Breast epithelium (tissue), 3 donors: Measurements from ENCODE around the gene POTEH.
"Not testable (repeated sequence)": the region's sequence is repeated elsewhere in the genome, so short reads cannot be mapped to it uniquely, and the experiment has no call there.

Experiments used
- CTCF ChIP-seq, 3 donors: fragments of 450-650 bp; IDR thresholded peaks; one replicate each; pipeline ENCODE4 v1.5.1; 2016 to 2017; ENCODE audit warnings: antibody characterized with exemption in 3 of 3, mild to moderate bottlenecking in 3 of 3, moderate library complexity in 3 of 3
- POLR2A ChIP-seq: fragments of 450-650 bp; IDR thresholded peaks from one replicate; pipeline ENCODE4 v1.6.1; 2016; ENCODE audit warnings: antibody characterized with exemption, mild to moderate bottlenecking, moderate library complexity

DNA sequence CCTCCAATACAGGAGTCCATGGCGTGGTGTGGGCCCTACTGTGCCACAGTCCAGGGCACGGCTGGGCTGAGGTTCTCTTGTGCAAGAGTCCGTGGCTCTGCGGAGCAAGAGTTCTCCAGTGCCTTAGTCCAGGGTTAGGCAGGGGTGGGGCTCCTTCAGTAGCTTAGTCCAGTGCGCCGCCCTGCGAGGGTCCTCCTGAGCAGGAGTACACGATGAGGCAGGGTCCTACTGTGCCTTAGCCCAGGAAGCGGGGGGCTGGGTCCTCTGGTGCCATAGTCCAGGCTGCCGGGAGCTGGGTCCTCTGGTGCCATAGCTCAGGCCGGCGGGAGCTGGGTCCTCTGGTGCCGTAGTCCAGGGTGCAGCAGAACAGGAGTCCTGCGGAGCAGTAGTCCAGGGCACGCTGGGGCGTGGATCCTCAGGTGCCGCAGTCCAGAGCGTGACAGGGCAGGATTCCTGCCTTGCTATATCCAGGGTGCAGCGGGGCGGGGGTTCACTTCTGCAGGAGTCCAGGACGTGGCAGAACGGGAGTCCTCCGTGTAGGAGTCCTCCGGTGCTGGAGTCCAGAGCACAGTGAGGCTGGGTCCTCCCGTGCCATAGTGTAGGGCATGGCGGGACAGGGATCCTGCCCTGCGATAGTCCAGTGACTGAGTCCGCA, 69.7 kb downstream of the POTEH start:
- not testable (repeated sequence) for TF ChIP-seq CTCF (IDR thresholded peaks at IDR 0.05); POLR2A
